ENCODE results near the gene APP.
"Not testable (repeated sequence)": the region's sequence is repeated elsewhere in the genome, so short reads cannot be mapped to it uniquely, and the experiment has no call there.

APP gene

GRCh38 chr21:26097475-26097874 is 73.1 kb downstream of the APP start:
- DNase-seq (ENCODE audit: low read depth), result no peak

- DNase-seq (ENCODE audit: low read depth), result no peak
Measured at GRCh38 chr21:26096494-26097371, 73.8 kb downstream of the APP start.

GRCh38 chr21:26095131-26095530 is 75.4 kb downstream of the APP start:
- no peak for DNase-seq (ENCODE audit: low read depth)

- no peak for DNase-seq (ENCODE audit: low read depth)
Measured at GRCh38 chr21:26093122-26093521, 77.4 kb downstream of the APP start.

- DNase-seq (ENCODE audit: low read depth), result no peak
Measured at GRCh38 chr21:26091480-26092018, 79.0 kb downstream of the APP start.

- no peak for DNase-seq (ENCODE audit: low read depth)
Measured at GRCh38 chr21:26089730-26090129, 80.8 kb downstream of the APP start.

GRCh38 chr21:26087223-26087918 is 83.2 kb downstream of the APP start:
- no peak for DNase-seq (ENCODE audit: low read depth)

- DNase-seq (ENCODE audit: low read depth), result no peak
Measured at GRCh38 chr21:26085882-26086281, 84.7 kb downstream of the APP start.

GRCh38 chr21:26085127-26085526 is 85.4 kb downstream of the APP start:
- no peak for DNase-seq (ENCODE audit: low read depth)

GRCh38 chr21:26082549-26082948 is 88.0 kb downstream of the APP start:
- DNase-seq (ENCODE audit: low read depth), result no peak

- DNase-seq (ENCODE audit: low read depth), result not testable (repeated sequence)
Measured at GRCh38 chr21:26081175-26081760, 89.3 kb downstream of the APP start.

- DNase-seq (ENCODE audit: low read depth), result no peak
Measured at GRCh38 chr21:26080211-26080610, 90.4 kb downstream of the APP start.

- DNase-seq (ENCODE audit: low read depth), result no peak
Measured at GRCh38 chr21:26079366-26079765, 91.2 kb downstream of the APP start.

GRCh38 chr21:26077521-26077920 is 93.0 kb downstream of the APP start:
- DNase-seq (ENCODE audit: low read depth), result no peak

- no peak for DNase-seq (ENCODE audit: low read depth)
Measured at GRCh38 chr21:26072666-26073615, 97.6 kb downstream of the APP start.

GRCh38 chr21:26070822-26071425 is 99.6 kb downstream of the APP start:
- peak; percentile 1 for DNase-seq (ENCODE audit: low read depth)

- no peak for DNase-seq (ENCODE audit: low read depth)
Measured at GRCh38 chr21:26070121-26070520, 100.4 kb downstream of the APP start.

GRCh38 chr21:26068776-26069175 is 101.8 kb downstream of the APP start:
- DNase-seq (ENCODE audit: low read depth), result no peak

GRCh38 chr21:26067836-26068594 is 102.6 kb downstream of the APP start:
- DNase-seq (ENCODE audit: low read depth), result no peak

- DNase-seq (ENCODE audit: low read depth), result no peak
Measured at GRCh38 chr21:26064506-26064905, 106.1 kb downstream of the APP start.

All from activated T-cell treated with anti-CD3 and anti-CD28 coated beads for 1 hour (primary cell).